Glutamatergic neuron (in vitro differentiated cells): ENCODE results near the gene MTFR1L. TPM values are rescaled to one million over a fixed set of nuclear protein-coding genes. Genes with fewer than 3 reads are reported as not detected.

Experiments used
- DNase-seq: peaks from one replicate; pipeline ENCODE4 v3.0.0; 2022
- H3K27ac Mint-ChIP-seq: one replicate; pipeline ENCODE4 v1.8.0; 2020; ENCODE audit warnings: mild to moderate bottlenecking, mixed read lengths, inconsistent platforms; ENCODE audit not compliant: unreplicated experiment
- H3K27me3 Mint-ChIP-seq: one replicate; pipeline ENCODE4 v1.8.0; 2020; ENCODE audit warnings: mild to moderate bottlenecking, moderate library complexity, mixed read lengths, inconsistent platforms; ENCODE audit not compliant: unreplicated experiment
- H3K36me3 Mint-ChIP-seq: one replicate; pipeline ENCODE4 v1.8.0; 2020; ENCODE audit warnings: mild to moderate bottlenecking, mixed read lengths, inconsistent platforms; ENCODE audit not compliant: unreplicated experiment
- H3K4me1 Mint-ChIP-seq: one replicate; pipeline ENCODE4 v1.8.0; 2020; ENCODE audit warnings: mild to moderate bottlenecking, low read depth, mixed read lengths, inconsistent platforms; ENCODE audit not compliant: unreplicated experiment
- H3K4me3 Mint-ChIP-seq: one replicate; pipeline ENCODE4 v1.8.0; 2020; ENCODE audit warnings: mild to moderate bottlenecking, mixed read lengths, inconsistent platforms; ENCODE audit not compliant: unreplicated experiment
- H3K9me3 Mint-ChIP-seq: one replicate; pipeline ENCODE4 v1.8.0; 2020; ENCODE audit warnings: mild to moderate bottlenecking, moderate library complexity, mixed read lengths, inconsistent platforms; ENCODE audit not compliant: unreplicated experiment
- CTCF ChIP-seq: fragments of 200-600 bp; sonication (generic); IDR thresholded peaks from one replicate; pipeline ENCODE4 v1.5.0; 2021; ENCODE audit not compliant: partially characterized antibody, unreplicated experiment
- total RNA-seq: library from RNA; stranded (reverse); fragmentation: NEBNext Ultra II Directional; extraction: Animal tissue kit (Norgen Biotek cat#: 25700); gene quantifications from one replicate; pipeline ENCODE4 v1.2.1, GENCODE V29; 2021; ENCODE audit not compliant: unreplicated experiment

Gene MTFR1L
- total RNA-seq, 1 donor from 2014 or later = 70.4 TPM

GRCh38 chr1:25790472-25790871, 29.3 kb upstream of the MTFR1L start:
- no peak for TF ChIP-seq CTCF
- Mint-ChIP-seq H3K4me3 (no peak overlapping the region), H3K27ac (no peak overlapping the region), H3K4me1 (peaks cover 31% of the 10 kb centered on the region), H3K27me3 (peaks cover 2% of the 10 kb centered on the region), H3K9me3 (peaks cover 2% of the 10 kb centered on the region), H3K36me3 (peaks cover 6% of the 10 kb centered on the region)
- no peak for DNase-seq

- Mint-ChIP-seq H3K4me1 (peaks cover 38% of the 10 kb centered on the region), H3K27me3 (peaks cover 5% of the 10 kb centered on the region), H3K9me3 (peaks cover 2% of the 10 kb centered on the region), H3K36me3 (peaks cover 6% of the 10 kb centered on the region), H3K27ac (no peak overlapping the region), H3K4me3 (peak overlapping the region; percentile 52)
- DNase-seq = no peak
- TF ChIP-seq CTCF = no peak
Measured at GRCh38 chr1:25792115-25792514, 27.6 kb upstream of the MTFR1L start.

GRCh38 chr1:25793585-25794170, 26.1 kb upstream of the MTFR1L start:
- DNase-seq = no peak
- H3K36me3 Mint-ChIP-seq = peaks cover 6% of the 10 kb centered on the region
- H3K27ac Mint-ChIP-seq = peak overlapping the region; percentile 46

GRCh38 chr1:25794325-25794724, 25.4 kb upstream of the MTFR1L start:
- Mint-ChIP-seq H3K4me3 (peak overlapping the region; percentile 66), H3K27ac (no peak overlapping the region), H3K27me3 (peaks cover 7% of the 10 kb centered on the region), H3K4me1 (peaks cover 31% of the 10 kb centered on the region), H3K9me3 (peaks cover 2% of the 10 kb centered on the region), H3K36me3 (peaks cover 6% of the 10 kb centered on the region)
- no peak for TF ChIP-seq CTCF
- DNase-seq = no peak

More at GRCh38 chr1:25793585-25794170, 26.1 kb upstream of the MTFR1L start:
- Mint-ChIP-seq H3K27me3 (peaks cover 7% of the 10 kb centered on the region), H3K4me3 (no peak overlapping the region), H3K4me1 (peaks cover 31% of the 10 kb centered on the region), H3K9me3 (peaks cover 2% of the 10 kb centered on the region)
- TF ChIP-seq CTCF = no peak

GRCh38 chr1:25795211-25795610, 24.5 kb upstream of the MTFR1L start:
- TF ChIP-seq CTCF = no peak
- peaks cover 4% of the 10 kb centered on the region for H3K36me3 Mint-ChIP-seq
- peaks cover 31% of the 10 kb centered on the region for H3K4me1 Mint-ChIP-seq
- H3K27me3 Mint-ChIP-seq = peaks cover 7% of the 10 kb centered on the region
- DNase-seq = no peak
- peak overlapping the region; percentile 11 for H3K4me3 Mint-ChIP-seq
- peak overlapping the region; percentile 60 for H3K27ac Mint-ChIP-seq
- peaks cover 2% of the 10 kb centered on the region for H3K9me3 Mint-ChIP-seq
